Fibroblast of skin of scalp (primary cell): ENCODE data around the gene TTC28.

Experiments used
- DNase-seq: peaks from one replicate; pipeline ENCODE4 v3.0.0-alpha.2; 2013

The TTC28 gene

DNA sequence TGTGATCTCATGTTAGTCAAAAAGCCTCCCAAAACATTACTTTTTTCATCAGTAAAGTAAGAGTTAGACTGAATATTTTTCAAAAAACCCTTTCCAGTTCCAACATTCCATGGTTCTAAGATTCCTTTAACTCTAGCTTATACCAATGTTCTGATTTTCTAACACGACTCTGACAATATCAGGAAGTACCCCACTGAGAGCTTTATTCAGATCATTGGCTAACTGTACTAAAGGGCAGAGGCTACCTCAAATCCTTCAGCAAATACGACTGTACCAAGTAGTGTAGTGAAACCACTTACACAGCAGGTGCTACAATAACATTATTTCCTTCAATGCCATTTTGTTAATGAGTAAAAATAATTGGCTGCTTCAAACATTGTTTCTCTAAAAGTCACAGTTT, 547.2 kb downstream of the TTC28 start:
- DNase-seq, result no peak

DNA sequence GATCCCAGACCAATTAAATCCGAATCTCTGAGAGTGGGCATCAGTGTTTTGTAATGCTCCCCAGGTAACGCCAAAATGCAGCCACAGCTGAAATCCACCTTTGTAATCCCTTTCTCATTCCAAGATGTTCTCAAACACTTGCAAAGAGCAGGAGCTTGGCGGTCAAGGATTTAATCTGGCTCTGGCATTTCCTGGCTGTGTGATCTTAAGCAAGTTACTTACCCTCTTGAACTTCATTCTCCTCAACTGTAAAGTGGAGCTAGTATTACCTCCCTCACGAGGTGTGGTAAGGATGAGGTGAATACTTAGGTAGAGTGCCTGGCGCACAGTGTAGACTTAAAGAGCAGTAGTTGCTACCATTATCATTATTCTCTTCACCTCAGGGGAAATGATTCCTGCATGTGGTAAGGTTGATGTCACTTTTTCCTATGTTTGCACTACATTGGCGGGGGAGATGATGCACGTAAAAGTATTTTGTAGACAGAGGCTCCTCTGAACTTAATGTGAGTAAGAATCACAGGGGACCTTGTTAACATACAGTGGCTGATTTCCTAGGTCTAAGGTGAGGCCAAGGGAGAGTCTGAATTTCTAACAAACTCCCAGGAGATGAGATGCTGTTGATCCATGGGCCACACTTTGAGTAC, 550.2 kb downstream of the TTC28 start:
- no peak for DNase-seq

DNA sequence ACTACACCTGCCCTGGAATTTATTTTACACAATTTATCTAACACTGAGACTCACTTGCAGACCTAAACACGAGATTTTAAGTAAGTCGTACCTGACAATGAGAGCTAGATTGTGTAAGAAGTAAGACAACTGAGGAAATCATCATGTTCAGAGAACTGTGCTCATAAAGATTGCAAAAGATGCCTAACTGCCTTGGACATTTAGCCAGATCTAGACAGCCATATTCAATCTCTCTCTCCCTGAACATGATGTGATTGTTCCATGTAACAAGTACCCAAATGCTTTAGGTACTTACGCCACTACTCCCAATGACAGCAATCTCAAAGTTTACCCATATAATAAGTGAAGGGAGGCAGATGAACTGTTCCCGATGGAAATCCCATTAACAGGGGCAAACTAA, 550.8 kb downstream of the TTC28 start:
- DNase-seq, result no peak

DNA sequence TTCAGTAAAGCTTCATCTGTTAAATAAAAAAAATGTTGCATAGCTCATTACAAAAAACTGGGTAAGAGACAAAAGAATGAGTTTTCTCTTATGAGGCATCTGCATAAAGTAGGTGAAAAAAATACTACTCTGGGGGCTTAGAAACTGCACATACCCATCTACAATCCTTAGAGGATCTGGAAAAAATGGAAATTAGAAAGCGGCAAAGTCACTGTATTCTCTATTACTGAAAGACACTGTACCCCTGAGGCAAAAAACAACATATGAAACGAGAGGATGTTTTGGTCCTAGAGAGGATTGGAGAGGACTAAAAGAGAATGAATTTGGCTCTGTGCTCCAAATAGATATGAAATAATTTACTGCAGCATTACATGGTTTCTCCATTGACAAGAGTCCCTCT, 553.8 kb downstream of the TTC28 start:
- no peak for DNase-seq

DNA sequence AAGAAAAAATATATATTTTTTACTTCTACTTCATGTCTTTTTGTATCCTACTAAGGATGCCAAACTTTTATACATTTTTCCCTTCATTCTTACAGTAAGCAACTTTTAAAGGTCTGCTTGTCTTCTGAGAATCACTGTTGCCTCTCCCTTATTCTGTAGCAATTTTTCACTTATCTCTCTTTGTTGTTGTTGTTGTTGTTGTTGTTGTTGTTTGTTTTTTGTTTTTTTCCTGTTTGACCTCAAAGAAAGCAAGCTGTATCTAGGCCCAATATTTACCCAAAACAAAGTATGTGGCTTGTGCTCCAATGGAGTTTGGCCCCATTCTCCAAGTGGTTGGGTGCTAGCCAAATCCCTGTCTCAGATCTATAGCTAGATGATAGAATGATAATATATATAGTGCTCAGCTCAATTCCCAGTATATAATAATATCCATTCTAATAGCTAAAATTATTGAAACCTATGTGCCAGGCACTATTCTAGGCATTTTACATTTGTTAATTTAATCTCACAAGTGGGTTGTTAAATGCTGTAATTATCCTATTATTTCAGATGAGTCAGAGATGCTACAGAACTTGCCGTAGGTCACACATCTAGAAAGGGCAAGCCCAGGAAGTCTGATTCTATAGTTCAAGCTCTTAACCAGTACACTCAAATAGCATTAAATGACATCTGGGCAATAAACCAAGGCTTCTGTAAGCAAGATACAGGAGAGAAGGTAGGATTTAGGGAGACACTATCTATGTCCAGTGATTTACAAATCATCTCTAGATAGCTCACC, 555.5 kb downstream of the TTC28 start:
- DNase-seq, result no peak

DNA sequence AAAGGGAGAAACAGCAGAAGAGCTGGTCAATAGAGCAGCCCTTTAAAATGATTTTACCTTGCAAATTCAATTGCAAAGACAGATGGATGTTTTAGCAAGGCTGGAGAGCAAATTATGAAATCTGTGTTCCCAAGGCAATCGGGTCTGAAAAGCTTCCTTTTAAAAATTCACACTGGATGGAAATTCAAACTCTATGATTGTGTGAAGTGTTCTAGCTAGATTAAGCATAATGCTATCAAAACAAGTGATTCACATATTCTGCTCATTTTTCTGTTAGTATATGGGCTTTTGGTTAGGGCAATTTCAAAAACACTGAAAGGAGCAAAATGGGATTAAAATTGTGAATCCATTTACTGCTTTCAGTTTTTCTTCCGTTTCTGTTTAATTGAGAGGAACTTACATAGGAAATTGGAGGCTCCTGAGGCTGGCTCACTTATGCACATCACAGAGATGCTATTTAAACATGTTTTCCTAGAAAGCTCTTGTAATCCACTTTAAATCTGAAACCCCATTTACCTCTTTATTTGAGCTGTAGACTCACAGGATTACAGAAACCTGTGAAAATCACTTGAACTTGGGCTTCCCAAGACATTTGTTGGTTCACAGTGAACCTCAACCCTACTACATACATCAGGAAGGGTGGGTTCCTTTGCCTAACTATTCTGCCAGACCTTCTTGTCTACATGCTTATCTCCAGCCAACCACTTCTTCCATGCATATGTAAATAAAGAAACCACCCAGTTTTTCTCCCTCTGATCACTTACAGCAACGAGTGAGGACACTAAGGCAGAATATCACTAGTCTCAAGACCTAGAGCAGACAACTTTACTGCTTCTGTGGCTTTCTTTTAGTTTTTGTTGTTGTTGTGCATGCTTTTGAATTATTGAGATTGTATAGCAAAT, 558.7 kb downstream of the TTC28 start:
- DNase-seq, result no peak

DNA sequence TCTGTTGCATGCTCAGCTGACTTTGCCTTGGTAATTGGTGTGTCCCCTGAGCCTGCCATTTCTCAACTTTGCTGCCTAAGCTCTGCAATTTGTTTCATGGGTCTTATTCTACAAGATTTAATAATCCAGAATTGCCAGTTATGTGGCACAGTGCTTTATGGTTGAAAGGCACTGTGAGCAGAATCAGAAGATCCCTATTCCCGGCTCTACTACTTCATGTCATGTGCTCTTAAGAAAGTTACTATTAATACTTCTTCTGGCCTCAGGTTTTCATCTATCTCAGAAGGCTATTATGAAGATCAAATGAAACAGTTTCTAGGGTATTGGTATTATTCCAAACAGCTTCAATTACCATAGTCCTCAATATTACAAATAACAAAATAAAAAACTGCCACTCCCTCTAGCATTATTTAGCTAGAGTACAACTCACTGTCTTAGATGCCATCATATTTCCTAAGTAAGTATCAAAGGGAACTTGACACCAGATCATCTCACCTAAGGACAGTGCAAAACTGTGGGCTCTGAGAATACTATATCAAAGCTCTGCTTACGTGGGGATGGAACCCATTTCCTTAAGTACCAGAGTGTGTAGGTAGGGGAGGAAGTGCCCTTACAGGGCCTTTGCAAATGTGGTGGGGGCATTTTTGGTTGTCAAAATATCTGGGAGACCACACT, 560.5 kb downstream of the TTC28 start:
- DNase-seq, result no peak

DNA sequence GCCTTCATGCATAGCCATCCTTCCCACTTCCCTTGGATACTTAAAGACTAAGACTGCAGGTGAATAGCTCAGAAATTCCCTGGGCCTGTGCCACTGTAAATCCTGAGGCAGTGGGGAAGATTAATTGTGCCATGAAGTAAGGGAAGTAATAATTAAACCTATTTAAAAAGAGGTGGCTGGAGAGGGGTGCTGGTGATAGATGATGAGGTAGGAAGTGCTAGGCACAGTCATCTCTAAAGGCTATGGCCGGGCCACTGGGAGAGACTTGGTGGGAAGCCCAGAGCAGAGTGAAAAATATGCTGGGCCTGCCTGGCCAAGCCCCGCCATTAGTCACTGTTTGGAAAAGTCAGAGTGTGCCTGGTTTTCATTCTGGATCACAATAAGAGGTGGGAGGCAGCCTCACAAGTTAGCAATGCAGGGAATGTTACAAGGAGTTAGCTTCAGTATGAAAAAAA, 563.4 kb downstream of the TTC28 start:
- DNase-seq, result peak; percentile 93

DNA sequence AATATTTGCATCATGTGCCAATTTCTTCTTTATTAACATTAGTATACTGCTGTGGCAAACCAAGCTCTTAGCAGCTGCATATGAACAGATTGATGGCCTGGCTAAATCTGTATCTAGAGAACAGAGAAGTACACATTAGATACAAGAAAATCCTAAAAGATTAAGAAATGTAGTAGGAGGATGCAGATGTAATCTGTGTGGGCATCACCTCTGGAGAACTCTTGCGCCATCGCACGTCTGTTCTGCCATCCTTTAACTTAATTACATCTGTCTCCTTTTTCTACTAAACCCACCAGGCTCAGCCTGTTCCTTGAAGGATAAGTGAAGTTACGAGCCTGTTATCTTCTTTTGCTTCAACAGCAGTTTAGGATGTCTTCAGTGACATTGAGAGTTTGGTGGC, 564.2 kb downstream of the TTC28 start:
- no peak for DNase-seq

DNA sequence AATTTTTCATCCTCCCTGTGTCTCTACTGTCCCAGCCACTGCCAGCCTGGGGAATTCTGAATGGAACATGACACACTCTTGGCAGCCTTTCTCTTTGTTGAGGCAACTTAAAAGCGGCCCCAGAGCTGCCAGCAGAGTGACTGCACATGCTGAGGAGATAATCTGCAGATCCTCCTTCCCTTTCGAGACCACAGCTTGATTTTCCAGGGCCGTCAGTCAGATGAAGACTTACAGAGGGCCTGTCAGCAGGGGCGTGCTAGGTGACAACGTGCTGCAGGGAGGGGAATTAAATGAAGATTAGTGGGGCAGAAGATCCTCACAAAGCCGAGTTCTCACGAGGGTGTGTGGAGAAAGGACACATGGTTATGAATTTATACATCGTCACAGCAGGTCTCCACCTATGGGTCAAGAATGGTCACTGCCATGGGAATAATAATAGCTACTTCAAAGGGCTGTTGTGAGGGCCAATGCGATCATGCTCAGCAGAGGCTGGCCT, 567.0 kb downstream of the TTC28 start:
- DNase-seq, result peak; percentile 71

DNA sequence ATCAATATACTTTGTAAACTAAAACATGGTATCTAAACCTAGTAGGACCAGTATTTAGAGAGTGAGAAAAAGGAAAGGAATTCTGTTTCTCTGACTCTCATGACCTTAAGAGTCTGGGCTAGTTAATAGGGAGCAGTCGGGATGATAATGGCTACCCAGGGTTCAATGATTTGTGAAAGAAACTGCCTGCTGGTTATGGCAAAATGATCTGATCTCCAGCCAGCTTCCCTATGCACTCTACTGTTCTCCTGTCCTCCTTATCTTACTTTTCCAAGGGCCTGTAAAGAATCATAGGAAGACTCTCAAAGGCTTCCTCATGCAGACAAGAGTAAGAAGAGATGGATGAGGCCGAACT, 567.5 kb downstream of the TTC28 start:
- DNase-seq, result no peak

DNA sequence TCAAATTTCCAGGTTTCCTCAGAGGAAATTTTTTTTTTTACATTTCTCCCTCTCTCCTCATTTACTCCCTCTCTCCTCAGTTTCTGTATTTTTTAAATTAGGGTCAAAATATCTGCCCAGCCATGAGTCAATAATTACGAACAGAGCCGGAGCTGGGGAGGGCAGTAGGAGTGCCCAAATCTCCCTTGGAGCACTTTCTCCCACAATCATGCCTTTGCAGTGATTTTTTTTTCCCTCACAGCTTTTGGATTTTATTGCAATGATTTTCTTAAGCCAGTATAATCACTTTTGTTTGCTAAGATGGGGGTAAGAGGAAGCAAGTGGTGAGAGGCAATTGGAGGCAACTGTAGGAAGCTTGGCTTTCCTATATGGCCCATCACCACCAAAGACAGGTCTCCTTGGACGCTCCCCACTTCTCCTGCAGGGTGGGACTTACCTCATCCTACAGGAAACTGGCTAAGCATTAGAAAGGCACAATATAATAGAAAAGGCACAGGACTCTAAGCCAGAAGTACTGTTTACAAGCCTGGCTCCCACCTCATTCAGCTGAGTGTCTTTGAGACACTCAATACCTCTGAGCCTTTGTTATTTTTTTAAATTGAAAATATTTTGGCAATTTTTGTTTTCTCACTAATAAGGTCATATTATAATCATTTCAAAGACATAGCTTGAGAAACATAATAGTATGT, 568.0 kb downstream of the TTC28 start:
- peak; percentile 29 for DNase-seq

DNA sequence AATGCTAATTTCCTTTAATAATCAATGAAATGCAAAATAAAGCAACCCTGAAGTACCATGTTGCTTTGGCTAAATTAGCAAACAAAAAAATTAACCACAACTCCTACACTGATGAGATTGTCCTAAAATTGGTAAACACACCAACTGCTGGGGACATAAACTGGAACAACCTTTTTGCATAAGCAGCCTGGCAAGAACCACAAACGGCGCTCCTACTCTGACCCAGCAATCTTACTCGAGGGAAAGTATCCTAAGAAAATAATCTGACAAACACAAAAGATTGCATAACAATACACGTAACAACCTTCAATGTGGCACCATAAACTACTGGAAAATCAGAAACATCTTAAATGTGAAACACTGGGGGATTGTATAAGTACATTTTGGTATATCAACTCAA, 570.8 kb downstream of the TTC28 start:
- DNase-seq, result no peak

DNA sequence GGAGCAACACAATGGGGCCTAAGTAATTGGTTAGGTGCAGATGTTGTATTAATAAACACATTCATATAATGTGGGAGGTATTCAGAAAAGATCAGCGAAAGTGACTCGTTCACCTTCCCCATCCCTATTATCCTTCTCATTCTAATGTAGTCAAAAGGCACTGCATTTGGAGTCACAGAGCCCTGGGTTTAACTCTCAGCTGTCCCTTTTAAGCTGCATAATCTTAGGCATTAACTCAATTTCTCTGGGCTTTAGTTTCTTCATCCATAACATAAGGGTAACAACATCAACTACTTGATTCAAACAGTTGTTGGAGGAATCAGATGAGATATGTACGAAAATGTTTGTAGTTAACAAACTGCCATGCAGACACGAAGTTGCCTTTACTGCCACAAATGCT, 573.0 kb downstream of the TTC28 start:
- no peak for DNase-seq

DNA sequence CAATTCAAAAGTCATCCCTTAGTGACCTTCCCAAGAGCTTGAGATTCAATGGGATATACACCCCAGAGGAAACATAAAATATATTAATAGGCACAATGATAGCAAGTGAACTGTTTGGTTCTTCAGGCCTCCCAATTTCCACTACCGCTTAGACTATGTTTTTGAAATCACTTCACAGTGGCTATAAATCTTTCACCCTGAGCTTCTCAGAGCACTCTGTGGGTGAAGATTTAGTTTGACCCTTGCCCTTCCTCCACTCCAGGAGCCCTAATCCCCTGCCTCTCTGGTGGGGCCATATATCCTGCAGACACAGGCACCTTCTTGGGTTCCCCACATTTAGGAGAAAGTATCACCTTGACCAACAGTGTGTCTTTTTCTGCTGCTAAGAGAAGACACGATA, 573.7 kb downstream of the TTC28 start:
- DNase-seq, result no peak

DNA sequence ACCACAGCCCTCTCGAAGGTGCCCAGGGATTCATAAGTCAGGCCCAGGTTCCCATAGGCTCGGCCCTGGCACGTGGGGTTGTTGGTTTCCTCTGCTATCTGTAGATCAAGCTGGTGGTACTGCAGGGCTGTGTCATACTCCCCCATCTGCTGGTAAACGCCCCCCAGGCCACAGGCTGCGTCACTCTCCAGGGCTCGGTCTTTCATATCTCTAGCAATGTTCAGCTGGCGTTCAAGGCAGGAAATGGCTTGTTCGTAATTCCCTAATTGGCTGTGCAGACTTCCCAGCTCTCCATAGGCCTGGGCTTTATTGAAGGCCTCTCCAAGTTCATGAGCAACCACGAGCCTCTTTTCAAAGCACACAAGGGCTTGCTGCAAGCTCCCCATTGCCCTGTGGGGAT, 574.2 kb downstream of the TTC28 start:
- no peak for DNase-seq

DNA sequence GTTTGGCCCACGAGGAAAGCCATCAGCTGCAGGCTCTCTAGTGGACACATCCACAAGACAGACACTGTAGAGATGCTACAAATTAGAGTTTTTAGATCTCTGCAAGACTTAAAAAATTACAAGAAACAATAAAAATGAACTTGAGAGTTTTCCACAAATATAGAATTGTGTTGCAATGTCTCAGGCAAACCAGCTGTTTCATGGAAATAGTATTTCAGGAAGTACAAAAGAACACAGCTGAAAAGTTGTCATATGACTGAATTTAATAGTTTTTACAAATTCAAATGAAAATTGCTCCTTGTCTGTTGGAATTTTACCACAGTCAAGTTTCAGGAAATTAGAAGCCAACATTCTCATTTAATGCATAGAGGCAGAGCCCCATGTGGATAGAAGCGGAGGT, 576.0 kb downstream of the TTC28 start:
- DNase-seq, result no peak

DNA sequence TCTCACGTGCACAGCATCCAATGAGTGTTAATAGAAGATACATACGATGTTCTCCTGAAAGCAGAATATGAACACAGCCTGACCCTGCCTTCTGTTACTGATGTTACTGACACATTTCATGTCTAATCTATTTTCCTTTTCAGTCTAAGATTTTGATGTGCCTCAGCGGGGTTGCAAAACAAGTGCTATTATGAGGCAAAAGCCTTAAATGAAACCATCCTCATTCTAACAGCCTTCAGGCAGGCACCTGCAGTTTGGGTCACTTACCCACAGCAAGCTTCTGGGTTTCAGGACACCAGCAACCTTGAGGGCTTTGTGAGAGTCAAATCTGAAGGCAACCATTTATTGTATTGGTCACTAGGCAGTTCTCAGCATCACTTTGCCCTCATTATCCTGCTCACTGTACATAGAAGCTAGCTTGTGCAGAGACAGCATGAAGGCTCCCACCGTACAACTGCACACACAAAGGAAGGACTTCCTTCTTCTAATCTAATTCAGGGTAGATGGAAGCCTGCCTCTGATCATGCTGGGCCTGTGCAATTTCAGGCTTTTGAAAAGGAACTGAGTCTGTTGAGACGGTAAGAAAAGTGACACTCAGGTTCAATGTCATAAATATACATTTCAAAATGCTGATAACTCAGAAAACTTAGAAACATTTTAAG, 577.4 kb downstream of the TTC28 start:
- no peak for DNase-seq

DNA sequence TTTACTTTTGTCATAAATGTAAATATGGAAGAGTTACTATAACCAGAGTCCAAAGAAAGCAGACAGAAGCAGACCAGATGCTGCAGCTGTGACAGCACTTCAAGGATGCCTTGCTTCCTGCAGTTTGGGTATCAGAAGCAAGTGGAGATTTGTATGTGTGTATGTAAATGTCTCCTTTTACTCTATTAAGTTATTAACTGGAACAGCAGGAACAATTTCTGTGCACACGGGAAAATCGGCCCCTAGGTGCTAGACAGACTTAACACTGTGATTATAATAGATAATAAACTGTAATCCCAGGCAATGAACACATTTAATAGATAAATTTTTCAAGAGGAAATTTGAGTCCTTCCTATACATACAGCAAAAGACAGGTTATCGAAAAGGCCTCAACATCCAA, 582.0 kb downstream of the TTC28 start:
- DNase-seq, result no peak

DNA sequence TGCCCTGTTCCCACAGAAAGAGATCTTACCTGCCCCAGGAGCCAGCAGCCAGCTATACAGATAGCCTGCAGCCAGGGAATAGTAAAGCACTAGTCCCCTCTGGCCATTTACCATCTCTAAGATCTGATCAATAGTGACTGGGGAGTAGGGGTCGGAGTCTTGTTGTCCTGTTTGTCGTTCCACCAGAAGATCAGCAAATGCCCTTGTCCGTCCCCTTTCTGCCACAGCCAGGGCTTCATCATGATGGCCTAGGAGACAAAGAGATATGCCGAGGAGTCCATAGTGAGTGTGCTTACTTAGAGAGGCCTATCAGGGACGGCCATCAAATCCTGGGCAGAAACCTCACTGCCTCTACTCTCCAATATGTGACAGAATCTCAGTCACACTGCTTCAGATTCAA, 583.5 kb downstream of the TTC28 start:
- no peak for DNase-seq

DNA sequence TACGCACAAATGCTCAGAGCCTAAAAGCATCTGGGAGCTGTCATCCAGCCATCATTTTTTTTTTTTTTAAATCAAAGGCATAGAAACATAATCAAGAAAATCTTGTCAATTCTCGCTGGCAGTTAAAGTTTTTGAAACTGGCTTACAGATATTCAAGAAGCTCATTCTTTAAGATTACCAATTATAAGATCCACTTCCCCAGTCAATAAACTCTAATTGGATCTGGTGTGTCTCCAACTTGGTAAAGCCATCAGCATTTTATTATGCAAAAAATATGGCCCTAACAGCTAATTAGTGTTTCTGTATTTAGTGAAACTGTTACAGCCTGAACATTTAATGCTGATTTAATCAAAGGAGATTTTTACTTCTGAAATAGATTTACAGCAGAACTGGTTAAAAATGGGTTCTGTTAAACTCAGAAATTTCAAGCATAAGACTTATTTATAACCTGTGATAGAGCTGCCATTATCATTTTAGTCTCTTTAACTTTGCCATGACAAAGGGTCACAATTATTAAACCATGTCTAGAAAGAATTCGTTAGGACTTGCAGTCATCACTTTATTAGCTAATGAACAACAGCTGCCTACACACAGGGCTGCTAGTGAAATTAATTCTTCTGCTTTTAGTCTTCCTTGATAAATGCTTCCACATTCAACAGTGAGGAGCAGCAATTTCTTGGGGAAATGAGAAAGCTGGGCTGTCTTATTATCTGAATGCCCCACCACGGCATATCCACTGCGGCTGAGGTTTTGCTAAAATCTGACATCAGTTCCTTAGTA, 584.1 kb downstream of the TTC28 start:
- peak; percentile 17 for DNase-seq
